Right lobe of liver (tissue), 4 donors: ENCODE data around the gene RAET1G.

Experiments used
- POLR2A ChIP-seq: fragments of 450-650 bp; IDR thresholded peaks from one replicate; pipeline ENCODE4 v1.6.1; 2017; ENCODE audit warnings: antibody characterized with exemption, mild to moderate bottlenecking
- TF ChIP-seq, protein P1 (sequence below), 4 donors: fragments of 200-600 bp in 3 of 4; fragments of 450-650 bp in 1 of 4; IDR thresholded peaks; one replicate each; pipeline versions ENCODE4 v1.5.1 to v1.8.0; 2016 to 2022; ENCODE audit warnings: antibody characterized with exemption in 4 of 4, mild to moderate bottlenecking in 2 of 4
- donor health status: DM: no; HTN: no; CAD: no.
- donor health status: DM: no; HTN: no; CAD: no.
- donor health status: DM: no; HTN: yes; CAD: no.

DNA sequence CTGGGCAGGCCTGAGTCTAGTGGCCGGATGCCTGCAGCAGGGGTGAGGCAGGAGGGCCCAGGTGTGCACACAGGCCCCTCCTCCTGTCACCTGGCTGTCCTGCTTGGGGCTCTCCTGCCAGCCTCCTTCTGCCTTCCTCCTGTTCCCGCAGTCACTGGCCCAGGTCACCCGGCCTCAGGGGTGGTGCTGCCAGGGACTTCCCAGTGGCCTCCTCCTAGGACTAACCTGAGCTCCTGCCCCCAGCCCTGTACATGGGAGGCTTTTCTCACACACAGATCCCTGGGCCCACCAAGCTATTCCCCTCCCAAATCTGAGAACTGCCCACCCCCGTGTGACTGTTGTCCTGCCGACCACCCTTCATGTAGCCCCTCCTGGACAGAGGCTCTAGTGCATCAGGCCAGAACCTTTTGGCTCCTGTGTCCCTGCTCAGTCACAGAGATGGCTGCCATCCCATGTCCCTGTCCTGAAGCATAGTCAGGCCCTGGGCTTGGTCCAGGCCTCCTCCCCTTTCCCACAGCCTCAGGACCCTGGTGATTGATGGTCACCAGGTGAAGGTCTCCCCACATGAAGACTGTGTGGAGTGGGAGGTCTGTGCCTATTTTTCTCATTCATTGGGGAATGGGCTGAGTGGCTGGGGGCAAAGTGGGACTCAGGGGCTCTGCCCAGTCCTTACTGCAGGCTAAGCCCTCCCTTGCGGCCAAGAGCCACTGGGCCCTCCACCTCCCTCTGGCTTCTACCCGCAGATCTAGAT lies 39.7 kb upstream of the RAET1G start:
- TF ChIP-seq, protein P1, sequence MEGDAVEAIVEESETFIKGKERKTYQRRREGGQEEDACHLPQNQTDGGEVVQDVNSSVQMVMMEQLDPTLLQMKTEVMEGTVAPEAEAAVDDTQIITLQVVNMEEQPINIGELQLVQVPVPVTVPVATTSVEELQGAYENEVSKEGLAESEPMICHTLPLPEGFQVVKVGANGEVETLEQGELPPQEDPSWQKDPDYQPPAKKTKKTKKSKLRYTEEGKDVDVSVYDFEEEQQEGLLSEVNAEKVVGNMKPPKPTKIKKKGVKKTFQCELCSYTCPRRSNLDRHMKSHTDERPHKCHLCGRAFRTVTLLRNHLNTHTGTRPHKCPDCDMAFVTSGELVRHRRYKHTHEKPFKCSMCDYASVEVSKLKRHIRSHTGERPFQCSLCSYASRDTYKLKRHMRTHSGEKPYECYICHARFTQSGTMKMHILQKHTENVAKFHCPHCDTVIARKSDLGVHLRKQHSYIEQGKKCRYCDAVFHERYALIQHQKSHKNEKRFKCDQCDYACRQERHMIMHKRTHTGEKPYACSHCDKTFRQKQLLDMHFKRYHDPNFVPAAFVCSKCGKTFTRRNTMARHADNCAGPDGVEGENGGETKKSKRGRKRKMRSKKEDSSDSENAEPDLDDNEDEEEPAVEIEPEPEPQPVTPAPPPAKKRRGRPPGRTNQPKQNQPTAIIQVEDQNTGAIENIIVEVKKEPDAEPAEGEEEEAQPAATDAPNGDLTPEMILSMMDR (IDR thresholded peaks at IDR 0.05): no peak
- no peak for TF ChIP-seq POLR2A
